IPS-NIHi7 (cell line): ENCODE measurements around the gene LSR.

Experiments
- DNase-seq: peaks from one replicate; pipeline ENCODE4 v3.0.0; 2012; ENCODE audit warnings: mixed read lengths; ENCODE audit errors: extremely low spot score

Gene LSR, protein sequence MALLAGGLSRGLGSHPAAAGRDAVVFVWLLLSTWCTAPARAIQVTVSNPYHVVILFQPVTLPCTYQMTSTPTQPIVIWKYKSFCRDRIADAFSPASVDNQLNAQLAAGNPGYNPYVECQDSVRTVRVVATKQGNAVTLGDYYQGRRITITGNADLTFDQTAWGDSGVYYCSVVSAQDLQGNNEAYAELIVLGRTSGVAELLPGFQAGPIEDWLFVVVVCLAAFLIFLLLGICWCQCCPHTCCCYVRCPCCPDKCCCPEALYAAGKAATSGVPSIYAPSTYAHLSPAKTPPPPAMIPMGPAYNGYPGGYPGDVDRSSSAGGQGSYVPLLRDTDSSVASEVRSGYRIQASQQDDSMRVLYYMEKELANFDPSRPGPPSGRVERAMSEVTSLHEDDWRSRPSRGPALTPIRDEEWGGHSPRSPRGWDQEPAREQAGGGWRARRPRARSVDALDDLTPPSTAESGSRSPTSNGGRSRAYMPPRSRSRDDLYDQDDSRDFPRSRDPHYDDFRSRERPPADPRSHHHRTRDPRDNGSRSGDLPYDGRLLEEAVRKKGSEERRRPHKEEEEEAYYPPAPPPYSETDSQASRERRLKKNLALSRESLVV

DNA sequence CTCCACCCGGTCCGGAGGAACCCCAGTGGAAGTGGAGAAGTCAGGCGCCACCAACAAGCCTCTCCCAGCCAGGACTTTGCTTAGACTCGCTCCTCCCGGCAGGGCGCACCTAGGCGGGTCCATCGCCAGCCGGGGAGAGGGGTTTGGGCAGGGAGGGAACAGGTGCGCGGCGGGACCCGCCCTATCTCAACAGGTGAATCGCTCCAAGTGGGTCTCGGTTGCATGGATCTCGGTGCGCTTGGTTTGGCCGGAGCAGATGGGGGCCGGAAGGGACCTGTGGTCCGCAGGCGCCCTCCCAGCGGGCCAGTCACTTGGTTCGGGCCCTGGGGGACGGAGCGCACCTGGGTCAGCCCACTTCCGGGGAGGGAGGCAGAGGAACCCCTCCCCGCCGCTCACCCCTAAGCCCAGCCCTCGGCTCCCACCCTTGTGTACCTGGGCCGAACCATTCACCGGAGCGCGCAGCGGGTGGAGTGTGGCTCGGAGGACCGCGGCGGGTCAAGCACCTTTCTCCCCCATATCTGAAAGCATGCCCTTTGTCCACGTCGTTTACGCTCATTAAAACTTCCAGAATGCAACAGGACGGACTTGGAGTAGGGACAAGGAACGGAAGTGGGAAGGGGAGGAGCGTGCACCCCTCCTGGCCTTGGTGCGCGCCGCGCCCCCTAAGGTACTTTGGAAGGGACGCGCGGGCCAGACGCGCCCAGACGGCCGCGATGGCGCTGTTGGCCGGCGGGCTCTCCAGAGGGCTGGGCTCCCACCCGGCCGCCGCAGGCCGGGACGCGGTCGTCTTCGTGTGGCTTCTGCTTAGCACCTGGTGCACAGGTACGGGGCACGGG is at the start of gene LSR:
LSR (plus strand) TSS at position 693 of the 836 bp plus-strand sequence; CDS start at position 714, 21 bp downstream.
- peak; percentile 95 for DNase-seq

DNA sequence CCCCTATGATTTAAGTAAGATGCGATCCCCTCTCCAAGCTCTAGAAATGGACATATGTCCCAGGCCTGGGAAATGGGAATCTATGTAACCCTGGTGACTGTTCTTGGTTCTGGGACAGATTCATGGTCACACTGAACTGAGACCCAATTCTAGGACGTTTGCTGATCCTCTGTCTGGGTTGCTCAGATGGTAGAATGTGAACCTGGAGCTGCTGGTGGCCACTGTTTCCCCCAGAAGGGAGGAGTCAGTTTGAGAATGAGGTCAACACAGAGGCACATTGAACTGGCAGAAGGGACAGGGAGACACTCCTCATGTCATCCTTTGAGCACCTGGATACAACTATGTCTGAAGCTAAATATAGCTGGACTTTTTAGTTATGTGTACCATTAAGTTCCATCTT is 49.3 kb upstream of the LSR start:
- no peak for DNase-seq

DNA sequence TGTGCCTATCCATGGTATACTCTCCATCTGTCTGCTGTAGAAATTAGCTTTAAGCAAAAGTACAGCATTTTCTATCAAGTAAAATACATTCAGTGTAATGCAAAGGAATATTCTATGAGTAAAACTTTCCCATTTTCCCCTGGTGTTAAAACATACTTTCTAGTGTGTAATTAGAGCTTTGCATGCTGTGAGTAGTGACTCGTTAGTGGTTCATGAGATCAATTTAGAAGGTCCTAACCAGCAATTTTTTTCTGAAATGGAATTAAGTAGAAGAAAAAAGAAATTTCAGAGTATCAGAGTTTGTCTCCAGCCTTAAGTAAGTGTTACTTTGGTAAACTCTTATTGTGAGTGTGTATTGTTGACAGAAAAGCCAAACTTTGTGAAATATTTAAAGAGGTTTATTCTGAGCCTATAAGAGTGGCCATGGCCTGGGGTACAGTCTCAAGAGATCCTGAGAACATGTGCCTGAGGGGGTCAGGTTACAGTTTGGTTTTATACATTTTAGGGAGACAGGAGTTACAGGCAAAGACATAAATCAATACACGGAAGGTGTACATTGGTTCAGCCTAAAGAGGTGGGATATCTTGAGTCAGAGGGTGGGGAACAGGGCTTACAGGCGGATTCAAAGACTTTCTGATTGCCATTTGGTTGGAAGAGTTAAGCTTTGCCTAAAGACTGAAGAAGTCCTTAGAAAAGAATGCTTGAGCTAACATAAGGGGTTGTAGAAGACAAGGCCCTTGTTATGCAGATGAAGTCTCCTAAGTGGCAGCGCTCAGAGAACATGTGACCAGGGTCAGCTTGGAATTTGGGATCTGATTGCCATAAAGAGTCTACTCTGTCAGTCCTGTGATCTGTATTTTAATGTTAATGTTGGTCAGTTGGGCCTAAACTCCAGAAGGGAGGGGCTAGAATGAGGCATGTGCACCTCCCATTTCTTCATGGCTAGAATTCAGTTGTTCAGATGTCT is 45.8 kb upstream of the LSR start:
- peak; percentile 69 for DNase-seq

DNA sequence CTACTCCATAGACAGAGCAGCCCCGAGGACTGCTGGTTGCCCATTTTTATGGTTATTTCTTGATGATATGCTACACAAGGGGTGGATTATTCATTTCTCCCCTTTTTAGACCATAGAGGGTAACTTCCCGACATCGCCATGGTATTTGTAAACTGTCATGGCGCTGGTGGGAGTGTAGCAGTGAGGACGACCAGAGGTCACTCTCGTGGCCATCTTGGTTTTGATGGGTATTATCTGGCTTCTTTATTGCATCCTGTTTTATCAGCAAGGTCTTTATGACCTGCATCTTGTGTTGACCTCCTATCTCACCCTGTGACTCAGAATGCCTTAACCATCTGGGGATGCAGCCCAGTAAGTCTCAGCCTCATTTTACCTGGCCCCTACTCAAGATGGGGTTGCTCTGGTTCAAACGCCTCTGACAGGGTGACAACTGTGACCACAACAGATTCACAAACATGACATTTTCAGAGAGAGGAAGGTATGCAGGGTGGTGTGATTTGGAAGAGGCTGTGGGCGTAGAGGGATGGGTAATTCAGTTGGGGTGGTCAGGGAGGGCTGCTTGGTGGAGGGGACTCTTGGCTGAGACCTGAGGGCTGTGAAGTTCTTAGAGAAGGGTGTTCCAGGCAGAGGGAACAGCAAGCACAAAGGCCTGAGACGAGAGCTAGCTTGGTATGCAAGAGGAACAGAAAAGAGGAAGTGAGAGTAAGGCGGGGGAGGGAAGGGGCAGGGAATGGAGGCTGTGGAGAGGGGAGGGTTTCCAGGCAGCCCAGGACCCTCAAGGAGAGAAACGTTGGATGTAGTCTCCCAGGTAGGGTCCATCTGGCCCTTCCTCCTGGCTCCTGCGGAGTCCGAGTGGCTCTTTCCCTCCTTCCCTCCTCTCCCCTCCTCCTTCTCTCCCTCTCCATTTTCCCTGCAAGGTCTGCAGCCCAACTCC is 43.7 kb upstream of the LSR start:
- no peak for DNase-seq

DNA sequence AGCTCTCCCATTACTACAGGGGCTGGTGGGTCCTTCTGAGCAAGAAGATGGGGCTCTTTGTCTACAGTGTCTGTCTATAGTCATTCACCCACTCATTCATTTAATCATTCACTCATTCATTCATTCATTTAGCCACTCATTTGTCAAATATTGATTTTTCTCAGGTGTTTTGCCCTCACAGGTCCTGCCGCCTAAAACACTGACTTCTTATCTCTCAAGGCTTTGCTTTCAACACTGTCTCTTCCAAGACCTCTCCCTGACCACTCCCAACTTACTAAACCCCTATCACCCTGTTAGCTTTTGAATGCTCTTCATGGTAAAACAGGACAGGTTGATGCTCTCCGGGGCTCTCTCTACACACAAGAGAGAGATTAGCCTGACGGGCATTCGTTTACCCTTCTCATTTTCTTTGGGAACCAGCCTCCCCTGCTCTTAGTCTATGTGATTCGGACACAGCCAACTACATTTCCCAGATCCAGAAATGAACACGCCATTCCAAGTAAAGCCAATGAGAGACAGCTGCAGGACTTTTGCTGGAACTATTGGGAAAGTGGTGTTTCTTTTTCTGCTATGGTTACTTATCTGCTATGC is 43.0 kb upstream of the LSR start:
- DNase-seq = no peak

DNA sequence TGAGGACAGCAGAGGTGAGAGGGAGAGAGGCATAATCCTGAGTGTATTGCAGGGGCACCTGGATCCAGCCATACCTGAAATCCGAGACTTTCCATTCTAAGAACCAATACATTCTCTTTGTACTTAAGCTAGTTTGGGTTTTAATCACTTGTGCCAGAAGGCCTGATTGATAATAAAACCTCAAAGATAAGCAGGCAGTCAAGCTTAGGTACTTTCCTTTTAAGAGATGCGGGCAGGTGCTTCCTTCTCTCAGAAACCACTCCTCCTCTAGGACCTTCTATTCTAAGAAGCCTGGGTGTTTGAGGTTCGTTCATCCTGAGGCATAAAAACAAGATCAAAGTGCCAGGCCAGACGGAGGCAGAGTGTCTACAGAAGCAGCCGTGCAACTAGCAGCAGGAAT is 42.4 kb upstream of the LSR start:
- DNase-seq = no peak

DNA sequence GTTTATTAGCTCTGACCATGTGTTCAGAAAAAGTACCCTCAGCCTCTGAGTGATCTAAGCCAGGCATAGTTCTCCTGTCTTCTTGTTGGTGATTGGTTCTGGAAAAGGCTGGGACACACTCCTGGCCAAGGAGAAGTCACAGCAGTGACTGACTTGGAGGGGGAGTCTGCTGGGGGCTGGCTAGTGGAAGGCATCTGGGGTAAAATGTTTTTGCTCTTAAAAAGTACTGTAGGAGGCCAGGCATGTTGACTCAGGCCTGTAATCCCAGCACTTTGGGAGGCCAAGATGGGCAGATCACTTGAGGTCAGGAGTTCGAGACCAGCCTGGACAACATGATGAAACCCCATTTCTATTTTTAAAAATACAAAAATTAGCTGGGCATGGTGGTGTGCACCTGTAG is 41.9 kb upstream of the LSR start:
- no peak for DNase-seq

DNA sequence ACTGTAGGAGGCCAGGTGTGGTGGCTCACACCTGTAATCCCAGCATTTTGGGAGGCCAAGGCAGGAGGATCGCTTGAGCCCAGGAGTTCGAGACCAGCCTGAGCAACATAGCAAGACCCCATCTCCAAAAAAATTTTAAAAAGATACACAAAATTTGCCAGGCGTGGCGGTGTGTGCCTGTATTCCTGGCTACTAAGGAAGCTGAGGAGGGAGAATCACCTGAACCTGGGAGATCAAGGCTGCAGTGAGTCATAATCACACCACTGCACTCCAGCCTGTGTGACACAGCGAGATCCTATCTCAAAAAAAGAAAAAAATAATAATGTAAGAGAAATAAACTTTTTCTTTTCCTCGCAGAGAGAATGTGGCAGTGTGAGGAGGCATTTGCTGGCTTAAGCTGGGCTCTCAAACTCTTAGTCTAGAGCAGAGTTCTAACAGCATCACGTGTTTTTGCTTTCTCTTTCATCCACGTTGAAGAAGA is 41.4 kb upstream of the LSR start:
- no peak for DNase-seq

DNA sequence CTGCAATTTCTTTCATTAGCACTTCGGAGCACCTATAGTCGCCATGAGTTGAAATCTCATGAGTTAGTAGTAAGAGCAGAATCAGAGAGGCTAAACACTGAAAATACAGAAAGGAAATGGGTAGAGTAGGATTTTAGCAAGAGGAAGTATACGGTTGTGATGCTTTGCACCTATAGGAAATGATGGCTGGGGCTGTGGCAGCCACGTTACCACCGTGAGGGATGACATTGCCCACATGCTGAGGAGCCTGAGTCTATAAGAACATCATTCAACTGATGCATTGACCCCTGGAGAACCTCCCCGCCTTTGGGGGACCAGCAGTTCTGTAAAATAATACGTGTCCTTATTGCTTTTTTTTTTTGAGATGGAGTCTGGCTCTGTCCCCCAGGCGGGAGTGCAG is 40.7 kb upstream of the LSR start:
- no peak for DNase-seq

DNA sequence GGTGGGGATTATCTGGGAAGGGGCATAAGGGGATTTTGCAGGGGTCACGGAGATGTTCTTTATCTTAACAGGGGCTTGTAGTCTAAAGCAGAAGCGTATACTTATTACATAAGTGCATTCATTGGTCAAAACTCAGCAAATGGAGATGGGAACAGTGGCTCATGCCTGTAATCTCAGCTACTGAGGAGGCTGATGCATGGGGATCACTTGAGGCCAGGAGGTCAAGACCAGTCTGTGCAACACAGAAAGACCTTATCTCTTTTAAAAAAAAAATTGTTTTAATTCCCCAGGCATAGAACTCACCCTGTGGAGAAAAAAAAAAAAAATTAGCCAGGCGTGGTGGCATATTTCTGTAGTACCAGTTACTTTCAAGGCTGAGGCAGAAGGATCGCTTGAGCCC is 39.2 kb upstream of the LSR start:
- no peak for DNase-seq

DNA sequence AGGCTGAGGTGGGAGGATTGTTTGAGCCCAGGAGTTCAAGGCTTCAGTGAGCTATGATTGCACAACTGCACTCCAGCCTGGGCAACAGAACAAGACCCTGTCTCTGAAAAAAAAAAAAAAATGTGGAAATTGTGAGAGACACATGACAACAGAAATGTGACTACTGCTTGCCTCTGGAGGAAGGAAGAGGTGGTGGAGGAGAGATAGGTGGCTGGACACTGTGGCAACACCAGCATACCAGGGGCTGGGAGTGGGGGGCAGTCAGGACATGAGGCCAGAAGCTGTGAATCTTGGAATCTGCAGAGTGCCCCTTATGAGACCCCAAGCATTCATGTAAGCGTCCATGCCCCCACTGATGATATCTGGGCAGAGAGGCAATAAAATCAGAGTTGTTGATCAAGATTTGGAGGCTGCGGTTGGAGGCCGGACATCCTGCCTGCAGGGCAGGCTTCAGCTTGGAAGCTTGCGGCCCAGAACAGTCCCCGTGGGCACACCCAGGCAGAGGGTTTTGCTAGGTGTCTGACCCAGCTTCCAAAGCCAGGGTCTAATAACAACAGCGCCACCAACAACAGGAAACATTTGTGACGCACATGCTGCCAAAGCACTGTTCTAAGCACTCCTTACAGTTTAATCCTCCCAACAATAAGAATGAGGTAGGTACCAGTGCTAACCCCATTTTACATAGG is 37.1 kb upstream of the LSR start:
- no peak for DNase-seq

DNA sequence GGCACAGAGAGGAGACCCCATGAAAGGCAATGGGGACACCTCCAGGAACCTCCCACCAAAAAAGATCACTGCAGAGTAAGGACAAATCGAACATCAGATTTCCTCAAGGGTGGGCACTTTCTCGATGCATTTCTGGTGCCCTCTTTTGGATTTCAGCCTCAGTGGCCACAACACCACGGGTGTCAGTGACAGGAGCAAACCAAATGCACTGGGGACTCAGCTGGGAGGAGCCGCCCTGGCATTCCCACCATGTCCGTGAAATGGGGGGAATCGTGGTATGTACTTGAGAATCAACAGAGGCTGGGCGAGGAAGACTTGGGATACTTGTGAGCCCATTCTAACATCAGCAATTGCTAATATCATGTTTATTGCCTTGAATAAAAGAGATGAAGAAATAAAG is 36.6 kb upstream of the LSR start:
- no peak for DNase-seq

DNA sequence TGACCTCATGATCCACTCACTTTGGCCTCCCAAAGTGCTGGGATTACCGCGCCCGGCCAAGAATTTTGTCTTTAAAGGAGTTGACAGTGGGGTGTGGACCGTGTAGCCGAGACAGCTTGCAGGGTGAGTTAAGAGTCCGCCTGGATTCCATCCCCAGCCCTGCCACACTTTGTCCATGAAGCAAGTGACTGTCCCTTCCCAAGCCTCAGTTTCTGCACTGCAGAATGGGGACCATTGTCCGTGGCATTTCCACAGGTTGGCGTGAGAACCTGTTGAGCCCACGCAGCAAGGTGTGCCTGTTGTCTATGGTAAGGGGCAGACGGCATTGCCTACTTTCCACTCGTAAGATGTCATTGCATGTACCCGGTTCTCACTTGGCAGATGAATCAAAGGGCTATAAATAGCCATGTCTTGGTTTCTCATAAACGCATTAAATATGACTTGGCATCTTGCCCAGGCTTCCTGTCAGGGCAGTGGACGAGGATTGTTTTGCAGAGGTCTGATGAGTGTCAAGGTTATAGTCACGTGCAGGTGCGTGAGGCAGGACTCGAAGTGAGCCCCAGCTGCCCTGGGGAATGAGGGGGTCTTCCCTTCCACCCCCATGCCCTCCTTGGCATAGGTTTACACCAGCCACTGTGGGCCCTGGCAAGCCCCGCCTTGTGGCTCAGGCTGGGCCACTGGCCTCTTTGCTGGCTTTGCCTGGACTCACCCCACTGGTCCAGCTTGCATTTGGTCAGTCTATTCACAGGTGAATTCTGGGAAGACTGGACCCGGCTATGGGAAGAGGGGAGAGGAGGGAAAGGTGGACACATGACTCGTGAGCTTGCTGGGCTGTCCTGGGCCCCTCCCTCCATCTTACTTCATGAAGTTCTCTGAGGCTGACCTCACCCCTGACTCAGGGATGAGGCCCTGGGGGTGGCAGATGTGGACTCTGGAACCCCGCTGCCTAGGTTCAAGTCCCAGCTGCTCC is 34.9 kb upstream of the LSR start:
- DNase-seq = no peak

DNA sequence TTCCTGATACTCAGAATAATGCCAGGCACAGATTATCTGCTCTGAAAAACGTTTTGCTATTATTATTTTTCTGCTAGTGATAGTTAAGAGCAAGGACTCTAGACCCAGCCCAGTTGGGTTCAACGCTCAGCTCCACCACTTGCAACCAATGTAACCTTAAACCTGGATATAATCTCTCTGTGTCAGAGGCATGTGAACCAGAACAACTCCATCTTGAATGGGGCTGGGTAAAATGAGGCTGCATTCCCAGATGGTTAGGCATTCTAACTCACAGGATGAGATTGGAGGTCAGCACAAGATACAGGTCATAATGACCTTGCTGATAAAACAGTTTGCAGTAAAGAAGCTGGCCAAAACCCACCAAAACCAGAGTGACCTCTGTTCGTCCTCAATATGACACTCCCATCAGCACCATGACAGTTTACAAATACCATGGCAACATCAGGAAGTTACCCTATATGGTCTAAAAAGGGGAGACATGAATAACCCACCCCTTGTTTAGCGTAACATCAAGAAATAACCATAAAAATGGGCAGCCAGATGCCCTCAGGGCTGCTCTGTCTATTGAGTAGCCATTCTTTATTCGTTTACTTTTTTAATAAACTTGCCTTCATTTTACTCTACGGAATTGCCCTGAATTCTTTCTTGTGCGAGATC is 33.9 kb upstream of the LSR start:
- no peak for DNase-seq

DNA sequence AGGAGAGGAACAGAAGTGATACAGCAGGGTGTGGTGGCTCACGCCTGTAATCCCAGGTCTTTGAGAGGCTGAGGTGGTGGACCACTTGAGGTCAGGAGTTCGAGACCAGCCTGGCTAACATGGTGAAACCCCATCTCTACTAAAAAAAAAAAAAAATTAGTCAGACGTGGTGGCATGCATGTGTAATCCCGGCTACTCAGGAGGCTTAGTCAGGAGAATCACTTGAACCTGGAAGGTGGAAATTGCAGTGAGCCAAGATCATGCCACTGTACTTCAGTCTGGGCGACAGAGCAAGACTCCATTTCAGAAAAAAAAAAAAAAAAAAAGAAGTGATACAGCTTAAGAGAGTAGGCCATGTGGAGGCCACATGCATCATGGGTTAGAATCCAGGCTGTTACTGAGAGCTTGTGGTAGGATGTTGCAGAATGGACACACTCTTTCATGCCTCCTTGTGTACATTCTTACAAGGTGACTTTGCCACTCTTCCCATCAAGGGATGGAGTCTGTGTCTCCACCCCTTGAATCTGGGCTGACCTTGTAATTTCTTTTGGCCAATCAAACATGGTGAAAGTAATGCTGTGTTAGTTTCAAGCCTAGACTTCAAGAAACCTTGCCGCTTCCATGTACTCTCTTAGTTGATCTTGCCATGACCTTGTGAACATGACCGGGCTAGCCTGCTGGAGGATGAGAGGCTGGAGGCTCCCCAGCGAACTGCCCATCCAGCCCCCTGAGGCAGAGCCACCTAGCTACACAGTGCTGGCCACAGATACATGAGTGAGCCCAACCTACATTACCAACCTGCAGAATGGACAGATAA is 32.6 kb upstream of the LSR start:
- no peak for DNase-seq

DNA sequence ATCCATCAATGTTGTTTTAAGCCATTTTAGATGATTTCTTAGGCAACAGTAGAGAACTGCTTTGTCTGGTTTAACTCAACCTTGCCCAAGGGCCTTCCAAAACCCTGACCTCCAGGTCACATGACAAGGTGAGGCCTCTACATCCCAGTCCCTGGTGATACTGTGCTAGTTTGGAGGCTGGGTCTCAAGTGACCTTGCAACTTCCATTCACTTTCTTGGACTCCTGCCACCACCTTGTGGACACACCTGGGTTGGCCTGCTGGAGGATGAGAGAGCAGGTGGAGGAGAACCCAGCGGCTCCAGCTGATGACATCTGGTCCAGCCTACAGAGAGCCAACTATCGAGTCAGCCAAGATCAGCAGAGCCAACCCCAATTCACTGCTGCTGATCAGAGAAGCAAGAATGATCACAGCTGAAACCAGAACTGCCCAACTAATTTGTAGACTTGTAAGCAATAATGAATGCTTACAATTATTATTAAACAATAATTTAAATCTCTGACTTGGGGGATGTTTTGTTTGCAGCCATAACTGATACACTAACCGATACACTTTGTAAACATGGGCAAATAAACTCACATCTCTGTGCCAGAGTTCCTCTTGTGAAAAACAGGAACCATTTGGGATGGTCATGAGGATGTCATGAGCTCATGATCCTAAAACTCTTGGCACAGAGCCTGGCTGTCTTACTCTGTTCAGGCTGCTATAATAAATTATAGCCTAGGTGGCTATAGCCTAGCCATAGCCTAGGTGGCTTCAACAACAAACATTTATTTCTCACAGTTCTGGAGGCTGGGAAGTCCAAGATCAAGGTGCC is 31.8 kb upstream of the LSR start:
- peak; percentile 46 for DNase-seq
